ENCODE data around the gene MRTFA. TPM values are rescaled to one million over a fixed set of nuclear protein-coding genes. Genes with fewer than 3 reads are reported as not detected.

MRTFA gene
- total RNA-seq, 2 donors from 2014 or later: 38.5 to 57.4 TPM

DNA sequence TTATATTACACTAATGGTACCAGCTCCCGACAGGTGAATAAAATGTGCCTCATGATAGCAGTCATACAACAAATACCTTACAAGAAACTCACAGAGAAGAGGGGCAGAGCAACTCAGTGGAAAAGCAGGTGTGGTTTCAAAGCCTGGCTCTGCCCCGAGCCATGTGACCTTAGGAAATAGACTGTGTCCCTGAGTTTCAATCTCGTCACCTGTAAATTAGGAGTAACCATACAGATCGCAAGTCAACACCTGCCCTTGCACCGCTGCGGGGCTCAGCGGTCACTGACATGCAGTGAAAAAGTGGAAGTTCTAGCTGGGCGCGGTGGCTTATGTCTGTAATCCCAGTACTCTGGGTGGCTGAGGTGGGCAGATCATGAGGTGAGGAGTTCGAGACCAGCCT, 11.9 kb upstream of the MRTFA start:
- Mint-ChIP-seq H3K27me3 (no peaks in the 10 kb centered on the region), H3K27ac (no peak overlapping the region), H3K4me3 (no peak overlapping the region), H3K36me3 (ENCODE audit: low read depth) (no peaks in the 10 kb centered on the region), H3K9me3 (no peaks in the 10 kb centered on the region), H3K4me1 (peaks cover 14% of the 10 kb centered on the region)
- no peak for ATAC-seq (replicated peaks)

DNA sequence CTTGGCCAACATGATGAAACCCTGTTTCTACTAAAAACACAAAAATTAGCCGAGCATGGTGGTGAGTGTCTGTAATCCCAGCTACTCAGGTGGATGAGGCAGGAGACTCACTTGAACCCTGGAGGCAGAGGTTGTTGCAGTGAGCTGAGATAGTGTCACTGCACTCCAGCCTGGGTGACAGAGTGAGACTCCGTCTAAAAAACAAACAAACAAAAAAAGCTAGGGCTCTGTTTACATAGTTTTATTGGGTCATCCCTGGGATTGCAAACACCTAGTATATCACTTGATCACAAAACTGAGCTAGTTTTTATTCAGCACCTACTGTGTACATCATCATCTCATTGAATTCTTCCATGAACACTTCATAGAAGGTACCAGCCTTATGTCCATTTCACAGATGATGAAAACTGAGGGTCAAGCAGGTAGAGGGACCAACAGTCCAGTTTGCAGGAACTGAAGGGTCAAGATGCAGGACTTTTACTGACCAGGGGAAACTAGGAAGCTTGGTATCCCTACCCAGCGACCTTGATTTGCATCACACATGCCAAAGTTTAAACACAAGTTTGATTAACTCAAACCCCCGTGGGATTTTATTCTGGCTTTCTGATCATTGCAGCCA, 9.2 kb upstream of the MRTFA start:
- no peaks in the 10 kb centered on the region for H3K4me1 Mint-ChIP-seq
- H3K4me3 Mint-ChIP-seq: peak overlapping the region; percentile 50
- H3K36me3 Mint-ChIP-seq (ENCODE audit: low read depth): no peaks in the 10 kb centered on the region
- no peaks in the 10 kb centered on the region for H3K27me3 Mint-ChIP-seq
- no peak for ATAC-seq (replicated peaks)
- H3K27ac Mint-ChIP-seq: peak overlapping the region; percentile 60
- no peaks in the 10 kb centered on the region for H3K9me3 Mint-ChIP-seq

DNA sequence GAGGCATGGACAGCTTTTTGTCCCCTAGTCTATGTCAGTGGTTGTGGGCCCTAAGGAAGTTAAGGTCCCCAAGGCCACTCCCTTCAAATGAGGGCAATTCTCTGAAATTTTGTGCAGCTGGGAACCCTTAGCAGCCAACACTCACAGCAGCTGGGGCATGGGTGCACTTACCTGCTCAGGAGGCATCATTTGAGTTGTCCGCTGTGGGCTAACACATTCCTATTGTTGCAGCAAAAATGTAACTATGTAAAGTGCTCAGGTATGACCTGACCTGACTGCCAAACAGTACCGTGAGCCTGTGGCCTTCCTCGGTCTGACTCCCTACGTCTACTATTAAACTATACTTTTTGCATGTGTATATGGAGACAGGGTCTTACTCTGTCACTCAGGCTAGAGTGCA, 5.8 kb upstream of the MRTFA start:
- Mint-ChIP-seq H3K4me1 (peaks cover 5% of the 10 kb centered on the region), H3K36me3 (ENCODE audit: low read depth) (no peaks in the 10 kb centered on the region), H3K27me3 (no peaks in the 10 kb centered on the region), H3K27ac (no peak overlapping the region), H3K9me3 (no peaks in the 10 kb centered on the region), H3K4me3 (no peak overlapping the region)
- no peak for ATAC-seq (replicated peaks)

DNA sequence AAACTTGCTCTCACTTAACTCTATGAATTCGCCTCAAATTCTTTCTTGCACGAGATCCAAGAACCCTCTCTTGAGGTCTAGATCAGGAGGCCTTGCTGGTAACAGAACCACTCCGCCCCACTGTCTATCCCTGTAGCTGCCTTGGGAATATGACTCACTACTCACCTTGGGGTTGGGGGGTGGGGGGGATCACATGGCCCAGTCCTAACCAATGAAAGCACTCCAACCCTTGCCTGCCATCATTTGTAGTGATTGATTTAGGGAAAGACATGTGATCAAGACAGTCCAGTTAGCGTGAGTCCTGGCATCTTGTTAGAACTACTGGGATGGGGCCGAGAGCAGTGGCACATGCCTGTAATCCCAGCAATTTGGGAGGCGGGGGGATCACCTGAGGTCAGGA, 4.8 kb upstream of the MRTFA start:
- Mint-ChIP-seq H3K4me1 (peaks cover 5% of the 10 kb centered on the region), H3K27ac (no peak overlapping the region), H3K4me3 (no peak overlapping the region), H3K9me3 (no peaks in the 10 kb centered on the region), H3K36me3 (ENCODE audit: low read depth) (no peaks in the 10 kb centered on the region), H3K27me3 (no peaks in the 10 kb centered on the region)
- no peak for ATAC-seq (replicated peaks)

DNA sequence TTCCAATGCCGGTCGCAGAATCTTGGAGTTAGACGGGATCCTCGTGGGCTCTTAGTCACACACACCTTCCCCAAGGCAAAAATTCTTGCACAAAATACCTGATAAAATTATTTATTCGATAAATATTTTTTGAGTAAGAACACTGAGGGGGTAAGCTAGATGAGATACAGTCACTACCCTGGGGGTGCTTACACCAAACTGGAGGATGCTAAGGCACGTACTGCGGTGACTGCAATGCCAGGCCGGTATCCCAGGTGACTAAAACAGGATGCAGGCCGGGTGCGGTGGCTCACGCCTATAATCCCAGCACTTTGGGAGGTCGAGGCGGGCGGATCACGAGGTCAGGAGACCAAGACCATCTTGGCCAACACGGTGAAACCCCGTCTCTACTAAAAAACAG, 1.7 kb upstream of the MRTFA start:
- no peaks in the 10 kb centered on the region for H3K27me3 Mint-ChIP-seq
- H3K4me1 Mint-ChIP-seq: peaks cover 14% of the 10 kb centered on the region
- H3K27ac Mint-ChIP-seq: no peak overlapping the region
- peak overlapping the region; percentile 89 for H3K4me3 Mint-ChIP-seq
- H3K9me3 Mint-ChIP-seq: no peaks in the 10 kb centered on the region
- ATAC-seq (replicated peaks): no peak
- H3K36me3 Mint-ChIP-seq (ENCODE audit: low read depth): no peaks in the 10 kb centered on the region

DNA sequence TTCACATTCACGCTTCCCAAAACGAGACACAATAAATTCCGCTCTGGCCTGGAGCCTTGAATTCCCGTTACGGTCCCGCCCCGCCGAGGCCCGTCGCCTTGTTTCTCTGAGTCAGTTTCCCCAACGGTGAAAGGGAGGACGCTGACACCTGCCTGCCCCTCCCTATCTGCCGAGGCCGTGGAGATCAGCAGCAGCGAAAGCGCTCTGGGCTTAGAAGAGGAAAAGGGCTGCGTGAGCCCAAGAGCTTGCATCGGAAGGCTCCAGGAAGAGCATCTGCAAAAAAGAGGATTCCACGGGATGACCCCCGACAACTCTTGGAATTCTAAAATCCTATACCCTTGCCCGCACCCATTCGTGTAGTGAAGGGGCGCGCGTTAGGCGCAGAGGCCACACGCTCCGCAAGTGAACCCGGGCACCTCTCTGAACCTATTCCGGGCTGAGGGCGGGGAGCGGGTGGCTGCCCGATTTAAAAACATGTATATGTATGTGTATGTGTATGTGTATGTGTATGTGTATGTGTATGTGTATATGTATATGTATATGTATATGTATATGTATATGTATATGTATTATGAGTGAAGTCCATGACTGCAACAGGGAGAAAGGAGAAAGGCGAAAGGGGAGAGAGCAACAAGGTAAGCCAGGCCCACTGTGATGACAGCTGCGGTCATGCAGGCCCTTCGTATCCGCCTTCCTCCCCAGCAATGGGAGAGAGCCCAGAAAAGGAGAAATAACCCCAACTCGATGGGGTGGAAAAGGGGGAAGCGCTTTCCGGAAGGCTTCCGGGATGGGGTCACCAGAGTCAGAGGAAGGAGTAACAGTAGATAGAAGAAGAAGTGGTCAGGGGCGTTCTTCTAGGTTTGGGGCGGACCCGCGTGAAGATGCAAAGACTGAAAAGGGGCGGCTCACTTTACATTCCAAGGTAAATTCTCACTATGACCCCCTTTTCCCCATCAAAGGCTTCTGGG, 948 bp upstream of the MRTFA start:
- peak overlapping the region; percentile 89 for H3K4me3 Mint-ChIP-seq
- H3K9me3 Mint-ChIP-seq: no peaks in the 10 kb centered on the region
- H3K36me3 Mint-ChIP-seq (ENCODE audit: low read depth): no peaks in the 10 kb centered on the region
- peak overlapping the region; percentile 93 for H3K27ac Mint-ChIP-seq
- no peaks in the 10 kb centered on the region for H3K27me3 Mint-ChIP-seq
- ATAC-seq (replicated peaks): peak; percentile 65
- H3K4me1 Mint-ChIP-seq: peaks cover 14% of the 10 kb centered on the region

DNA sequence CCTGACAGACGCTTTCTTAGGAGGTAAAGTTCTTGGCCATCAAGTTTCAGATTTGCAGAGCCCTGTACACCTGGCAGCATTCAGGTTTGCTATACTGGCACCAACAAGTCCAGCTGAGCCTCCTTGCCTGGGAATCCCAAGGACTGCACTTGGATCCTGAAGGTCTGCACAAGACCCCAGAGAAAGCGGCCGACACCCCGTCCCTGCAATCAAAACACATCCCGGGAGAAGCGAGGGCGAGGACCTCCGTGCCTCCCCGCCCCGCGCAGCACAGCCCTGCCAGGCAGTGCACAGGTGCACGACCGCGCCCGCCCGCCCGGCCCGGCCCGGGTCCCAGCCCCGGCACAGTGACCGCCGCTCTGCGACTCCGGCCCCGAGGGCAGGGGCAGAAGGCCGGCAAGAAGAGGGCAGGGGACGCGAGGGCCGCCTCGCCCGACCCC, 559 bp downstream of the MRTFA start:
- Mint-ChIP-seq H3K36me3 (ENCODE audit: low read depth) (no peaks in the 10 kb centered on the region), H3K27ac (no peak overlapping the region), H3K27me3 (no peaks in the 10 kb centered on the region), H3K9me3 (no peaks in the 10 kb centered on the region), H3K4me1 (peaks cover 23% of the 10 kb centered on the region), H3K4me3 (peak overlapping the region; percentile 89)
- no peak for ATAC-seq (replicated peaks)

DNA sequence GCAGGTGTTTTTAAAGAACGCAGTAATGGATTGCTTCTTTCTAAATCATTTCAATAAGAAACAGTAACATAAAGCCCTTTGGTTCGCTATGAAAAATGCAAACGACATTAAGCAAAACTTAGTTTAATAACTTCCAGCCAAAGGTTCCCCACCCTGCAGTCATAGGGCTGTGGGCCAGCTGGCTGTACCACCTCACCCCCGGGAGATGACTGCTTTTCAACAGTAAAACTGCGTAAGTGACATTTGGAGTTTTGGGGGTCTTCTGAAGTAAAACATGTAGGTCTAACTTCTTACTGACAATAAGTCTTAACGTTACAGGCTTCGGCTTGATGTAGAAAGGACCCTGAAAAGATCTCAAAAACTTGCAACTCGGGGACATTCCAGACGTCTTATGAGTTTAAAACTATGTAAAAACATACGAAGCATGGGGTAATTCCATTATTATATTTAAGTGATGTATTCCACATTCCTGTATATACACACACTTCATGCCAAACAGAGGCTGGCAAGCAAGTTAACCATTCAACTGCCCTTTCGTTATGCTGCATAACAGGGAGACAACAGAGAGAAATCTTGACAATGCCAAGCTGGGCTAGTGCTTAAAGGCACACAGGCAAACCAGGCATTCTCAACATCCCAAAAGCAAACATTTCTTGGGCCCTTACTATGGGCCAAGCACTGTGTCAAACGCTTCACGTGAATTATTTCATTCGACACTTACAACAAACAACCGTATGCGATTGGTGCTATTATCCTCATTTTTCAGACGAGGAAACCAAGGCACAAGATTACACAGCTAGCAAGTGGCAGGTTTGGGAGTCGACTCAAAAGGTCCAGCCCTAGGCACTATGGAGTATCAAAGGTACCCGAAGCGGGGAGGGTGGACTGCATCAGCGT, 1.2 kb downstream of the MRTFA start:
- H3K27me3 Mint-ChIP-seq: no peaks in the 10 kb centered on the region
- no peak for ATAC-seq (replicated peaks)
- H3K27ac Mint-ChIP-seq: no peak overlapping the region
- H3K9me3 Mint-ChIP-seq: no peaks in the 10 kb centered on the region
- H3K4me3 Mint-ChIP-seq: peak overlapping the region; percentile 89
- peaks cover 25% of the 10 kb centered on the region for H3K4me1 Mint-ChIP-seq
- no peaks in the 10 kb centered on the region for H3K36me3 Mint-ChIP-seq (ENCODE audit: low read depth)

DNA sequence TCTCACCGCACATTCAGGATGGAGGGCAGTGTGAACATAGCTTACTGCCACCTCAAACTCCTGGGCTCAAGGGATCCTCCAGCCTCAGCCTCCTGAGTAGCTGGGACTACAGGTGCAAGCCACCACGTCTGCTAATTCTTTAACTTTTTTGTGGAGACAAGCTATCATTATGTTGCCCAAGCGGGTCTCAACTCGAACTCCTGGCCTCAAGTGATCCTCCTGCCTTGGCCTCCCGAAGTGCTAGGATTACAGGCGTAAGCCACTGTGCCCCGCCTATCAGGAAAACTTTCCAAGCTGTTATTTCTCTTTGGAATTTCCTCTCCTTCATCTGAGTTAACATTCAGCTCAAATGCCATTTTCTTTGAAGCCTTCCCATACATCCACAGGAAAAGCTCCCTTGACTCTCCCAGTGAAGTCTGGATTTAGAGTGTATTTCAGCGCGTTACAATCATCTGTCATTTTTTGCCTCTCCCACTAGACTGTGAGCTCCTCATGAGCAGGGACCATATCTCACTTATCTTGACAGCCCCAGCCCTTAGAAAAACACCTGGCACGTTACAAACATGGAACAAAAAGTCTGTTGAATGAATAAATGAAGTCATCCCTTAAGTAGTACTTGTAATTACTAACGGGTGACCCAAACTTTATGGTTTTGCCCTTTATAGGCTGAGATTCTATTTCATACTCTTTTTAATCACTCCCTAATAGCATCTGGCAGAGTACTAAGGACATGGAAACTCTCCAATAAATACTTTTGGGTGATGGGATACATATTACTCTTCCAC, 2.2 kb downstream of the MRTFA start:
- no peaks in the 10 kb centered on the region for H3K9me3 Mint-ChIP-seq
- ATAC-seq (replicated peaks): no peak
- H3K27ac Mint-ChIP-seq: no peak overlapping the region
- peaks cover 25% of the 10 kb centered on the region for H3K4me1 Mint-ChIP-seq
- H3K36me3 Mint-ChIP-seq (ENCODE audit: low read depth): no peaks in the 10 kb centered on the region
- peak overlapping the region; percentile 89 for H3K4me3 Mint-ChIP-seq
- H3K27me3 Mint-ChIP-seq: no peaks in the 10 kb centered on the region

DNA sequence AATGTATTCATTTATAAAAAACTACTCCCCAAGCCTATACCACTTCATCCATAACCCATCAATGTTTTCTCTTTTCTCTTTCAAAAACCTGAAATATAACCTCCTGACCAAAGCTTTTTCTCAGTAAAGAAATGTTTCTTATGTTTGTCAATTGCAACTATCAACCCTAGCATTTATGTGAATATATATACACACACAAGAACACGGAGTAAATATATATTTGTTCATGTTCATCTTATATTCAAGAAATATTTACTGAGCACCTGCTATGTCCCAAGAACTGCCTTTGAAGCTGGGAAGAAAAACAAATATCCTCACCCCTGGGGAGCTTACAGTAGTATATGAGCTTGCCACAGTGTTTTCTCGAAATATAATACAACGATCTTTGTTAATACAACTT, 3.5 kb downstream of the MRTFA start:
- Mint-ChIP-seq H3K4me3 (no peak overlapping the region), H3K36me3 (ENCODE audit: low read depth) (no peaks in the 10 kb centered on the region), H3K4me1 (peaks cover 35% of the 10 kb centered on the region), H3K27ac (peak overlapping the region; percentile 2), H3K9me3 (no peaks in the 10 kb centered on the region), H3K27me3 (no peaks in the 10 kb centered on the region)
- ATAC-seq (replicated peaks): no peak

DNA sequence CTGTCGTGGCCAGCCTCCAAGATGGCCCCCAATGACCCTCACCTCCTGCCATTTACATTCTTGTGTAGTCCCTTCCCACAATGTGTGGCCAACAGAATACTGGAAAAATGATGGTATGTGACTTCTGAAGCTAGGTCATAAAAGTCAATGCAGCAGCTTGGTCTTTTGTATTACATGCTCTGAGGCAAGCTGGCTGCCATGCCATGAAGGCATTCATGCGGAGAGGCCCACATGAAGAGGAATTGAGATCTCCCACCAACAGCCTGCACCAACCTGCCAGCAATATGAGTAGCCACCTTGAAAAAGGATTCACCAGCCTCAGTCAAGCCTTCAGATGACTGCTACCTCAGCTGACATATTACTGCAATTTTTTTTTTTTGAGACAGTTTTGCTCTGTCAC, 4.6 kb downstream of the MRTFA start:
- Mint-ChIP-seq H3K4me3 (no peak overlapping the region), H3K9me3 (no peaks in the 10 kb centered on the region), H3K36me3 (ENCODE audit: low read depth) (no peaks in the 10 kb centered on the region), H3K27ac (no peak overlapping the region), H3K27me3 (no peaks in the 10 kb centered on the region), H3K4me1 (peaks cover 38% of the 10 kb centered on the region)
- no peak for ATAC-seq (replicated peaks)

DNA sequence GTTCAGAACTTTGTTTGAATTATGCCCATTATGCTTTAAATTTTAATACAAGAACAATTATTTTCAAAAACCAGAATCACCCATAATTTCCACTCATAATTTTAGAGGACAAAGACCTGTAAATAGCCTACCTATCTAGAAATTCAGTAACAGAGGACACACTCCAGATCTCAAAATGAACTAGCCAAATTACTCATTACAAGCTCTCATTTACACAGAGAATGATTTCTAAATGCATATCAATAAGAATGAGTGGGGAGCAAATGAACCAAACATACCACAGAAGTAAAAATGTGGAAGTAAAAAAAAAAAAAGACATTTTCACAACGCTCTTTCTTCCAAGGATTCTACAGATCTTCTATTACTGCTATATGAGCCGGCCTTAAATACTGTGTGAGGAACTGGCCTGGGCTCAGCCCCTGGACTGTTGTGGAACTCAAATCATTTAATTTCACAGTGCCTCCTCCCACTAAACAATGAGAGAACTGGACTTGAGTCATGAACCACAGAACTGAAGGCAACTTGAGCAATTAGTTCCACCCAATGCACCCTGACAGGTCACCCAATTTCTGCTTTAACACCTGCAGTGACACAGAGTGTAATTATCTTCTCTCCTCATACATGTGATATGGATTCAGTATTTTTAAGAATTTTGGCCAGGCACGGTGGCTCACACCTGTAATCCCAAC, 8.0 kb downstream of the MRTFA start:
- H3K4me3 Mint-ChIP-seq: peak overlapping the region; percentile 26
- H3K36me3 Mint-ChIP-seq (ENCODE audit: low read depth): no peaks in the 10 kb centered on the region
- H3K4me1 Mint-ChIP-seq: peaks cover 34% of the 10 kb centered on the region
- H3K27ac Mint-ChIP-seq: peak overlapping the region; percentile 84
- no peaks in the 10 kb centered on the region for H3K27me3 Mint-ChIP-seq
- no peaks in the 10 kb centered on the region for H3K9me3 Mint-ChIP-seq
- peak; percentile 93 for ATAC-seq (replicated peaks)

DNA sequence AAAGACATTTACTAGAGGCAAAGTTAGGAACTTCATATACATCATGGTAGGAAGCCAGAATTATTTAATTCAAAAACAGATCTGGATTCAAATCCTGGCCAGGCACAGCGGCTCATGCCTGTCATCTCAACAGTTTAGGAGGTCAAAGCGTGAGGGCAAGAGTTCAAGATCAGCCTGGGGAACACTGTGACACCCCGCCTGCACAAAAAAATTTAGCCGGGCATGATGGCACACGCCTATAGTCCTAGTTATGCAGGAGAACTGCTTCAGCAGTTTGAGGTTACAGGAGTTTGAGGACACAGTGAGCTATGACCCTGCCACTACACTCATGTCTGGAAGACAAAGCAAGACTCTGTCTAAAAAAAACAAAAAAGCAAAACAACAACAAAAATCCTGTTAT, 8.9 kb downstream of the MRTFA start:
- Mint-ChIP-seq H3K27me3 (no peaks in the 10 kb centered on the region), H3K4me3 (no peak overlapping the region), H3K27ac (peak overlapping the region; percentile 84), H3K4me1 (peaks cover 34% of the 10 kb centered on the region), H3K9me3 (no peaks in the 10 kb centered on the region), H3K36me3 (ENCODE audit: low read depth) (no peaks in the 10 kb centered on the region)
- ATAC-seq (replicated peaks): no peak

All from activated T-helper 17 cell treated with anti-CD3 and anti-CD28 coated beads, Interleukin-2, amount 50 U/mL, for 72 hours (primary cell).